ENCODE measurements around the gene MYL6B. TPM values are rescaled to one million over a fixed set of nuclear protein-coding genes. Genes with fewer than 3 reads are reported as not detected.

The MYL6B gene
- total and polyA plus RNA-seq, 9 donors = 32.8 to 99.2 (median 73.4) TPM

- Histone ChIP-seq H3K4me1 (ENCODE audit: insufficient read depth) (peaks cover 4% of the 10 kb centered on the region), H3K27ac (no peak overlapping the region), H3K27me3 (no peaks in the 10 kb centered on the region), H3K4me3 (no peak overlapping the region), H3K36me3 (no peaks in the 10 kb centered on the region), H3K9me3 (no peaks in the 10 kb centered on the region)
- WGBS, 3 donors = 69 to 82% (median 79%) methylated on average over 3 of the region's 3 CpGs
- TF ChIP-seq POLR2A (IDR thresholded peaks at IDR 0.05) (no peak), CTCF (IDR thresholded peaks at IDR 0.05) (no peak), EP300 (IDR thresholded peaks at IDR 0.05) (no peak)
- intact Hi-C loops (cut with DNase I) = no loop called here
- no peak for DNase-seq
Measured at GRCh38 chr12:56145217-56145616, 7.2 kb upstream of the MYL6B start.

- H3K27me3 ChIP-seq = no peaks in the 10 kb centered on the region
- TF ChIP-seq EP300 (IDR thresholded peaks at IDR 0.05) (no peak), CTCF (IDR thresholded peaks at IDR 0.05) (no peak), POLR2A (IDR thresholded peaks at IDR 0.05) (no peak)
- H3K27ac ChIP-seq = peak overlapping the region; percentile 10 to 35
- intact Hi-C loops (cut with DNase I) = no loop called here
- DNase-seq = peak; percentile 54 to 70 (median 64)
- WGBS, 3 donors = 27 to 37% (median 27%) methylated on average over 13 of the region's 13 CpGs
- no peaks in the 10 kb centered on the region for H3K36me3 ChIP-seq
- no peak overlapping the region for H3K4me3 ChIP-seq
- H3K4me1 ChIP-seq (ENCODE audit: insufficient read depth) = peaks cover 6% of the 10 kb centered on the region
- no peaks in the 10 kb centered on the region for H3K9me3 ChIP-seq
Measured at GRCh38 chr12:56146492-56147460, 5.6 kb upstream of the MYL6B start.

GRCh38 chr12:56150563-56150962, 1.8 kb upstream of the MYL6B start:
- no peak overlapping the region for H3K4me3 ChIP-seq
- peaks cover 14% of the 10 kb centered on the region for H3K4me1 ChIP-seq (ENCODE audit: insufficient read depth)
- H3K36me3 ChIP-seq = no peaks in the 10 kb centered on the region
- H3K9me3 ChIP-seq = no peaks in the 10 kb centered on the region
- H3K27ac ChIP-seq = no peak overlapping the region
- DNase-seq = no peak
- no peaks in the 10 kb centered on the region for H3K27me3 ChIP-seq
- WGBS, 3 donors = 65 to 66% (median 66%) methylated on average over 3 of the region's 3 CpGs
- intact Hi-C loops (cut with DNase I) = no loop called here
- TF ChIP-seq CTCF (IDR thresholded peaks at IDR 0.05) (no peak), POLR2A (IDR thresholded peaks at IDR 0.05) (no peak), EP300 (IDR thresholded peaks at IDR 0.05) (no peak)

GRCh38 chr12:56151672-56152131, 685 bp upstream of the MYL6B start:
- intact Hi-C loops (cut with DNase I) = no loop called here
- peak in 2 of 5 donors; percentile 53 to 59 for DNase-seq
- TF ChIP-seq CTCF (IDR thresholded peaks at IDR 0.05) (peak in 1 of 3 donors; percentile 38), POLR2A (IDR thresholded peaks at IDR 0.05) (no peak)
- no peaks in the 10 kb centered on the region for H3K9me3 ChIP-seq
- WGBS, 3 donors = 6 to 10% (median 9%) methylated on average over 12 of the region's 12 CpGs
- H3K27ac ChIP-seq = peak overlapping the region; percentile 37 to 74
- H3K36me3 ChIP-seq = no peaks in the 10 kb centered on the region
- H3K4me1 ChIP-seq (ENCODE audit: insufficient read depth) = peaks cover 14% of the 10 kb centered on the region
- peak overlapping the region; percentile 54 for H3K4me3 ChIP-seq
- no peaks in the 10 kb centered on the region for H3K27me3 ChIP-seq
